ENCODE results near the gene SCNN1B.

GRCh38 chr16:23310744-23311143 is 8.6 kb downstream of the SCNN1B start:
- TF ChIP-seq POLR2A (IDR thresholded peaks at IDR 0.05): no peak
- TF ChIP-seq CTCF (IDR thresholded peaks at IDR 0.05): no peak
